Measurements from ENCODE around the gene HIRIP3.
"Not testable (repeated sequence)": the region's sequence is repeated elsewhere in the genome, so short reads cannot be mapped to it uniquely, and the experiment has no call there.

Gene HIRIP3

DNA sequence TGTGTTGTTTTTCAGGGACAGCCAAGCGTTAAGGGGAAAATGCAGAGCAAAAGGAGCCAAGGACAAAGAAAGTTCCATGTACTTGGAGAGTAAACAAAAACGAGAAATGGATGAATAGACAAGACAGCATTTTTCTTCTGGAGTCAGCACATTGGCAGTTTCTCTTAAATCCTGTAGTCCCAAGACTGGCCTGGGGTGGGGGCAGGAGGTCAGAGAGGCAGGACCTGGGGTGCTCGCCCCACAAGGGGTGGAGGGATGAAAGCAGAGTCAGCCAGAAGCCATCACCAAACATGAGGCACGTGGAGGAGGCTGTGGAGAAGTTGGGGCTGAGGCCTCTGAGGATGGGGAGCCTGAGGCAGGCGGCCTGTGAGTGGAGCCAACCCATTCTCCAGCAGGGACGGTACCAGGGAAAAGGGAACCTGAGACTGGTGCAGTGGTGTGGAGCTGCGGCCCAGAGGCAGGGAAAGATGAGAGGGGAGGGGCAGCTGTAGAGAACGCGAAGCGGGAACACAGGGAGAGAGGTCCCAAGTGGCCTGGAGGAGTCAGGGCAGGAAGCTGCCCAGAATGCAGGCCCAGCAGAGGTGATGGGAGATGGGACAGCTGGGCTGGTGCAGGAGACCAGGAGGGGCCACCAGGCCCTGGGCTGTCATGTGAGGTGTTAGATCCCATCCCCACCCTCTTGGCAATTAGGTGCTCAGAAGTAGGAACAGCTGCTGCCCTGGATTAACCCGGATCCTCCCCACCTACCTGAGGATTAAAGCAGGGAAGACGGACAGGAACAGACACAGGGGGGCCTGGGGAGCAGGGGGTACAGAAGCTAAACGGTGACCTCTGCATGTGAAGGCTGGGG, 32.4 kb upstream of the HIRIP3 start:
- Histone ChIP-seq H3K36me3 (ENCODE audit: insufficient read depth, low read depth, low read length) (peaks cover 6% of the 10 kb centered on the region; the same call in 1 of the 2 replicates), H3K27ac (ENCODE audit: low read length) (no peak overlapping the region), H3K9ac (ENCODE audit: low read depth, low read length) (no peak overlapping the region), H3K4me3 (ENCODE audit: low read length) (no peak overlapping the region), H3K27me3 (ENCODE audit: insufficient read depth, low read length) (peaks cover 25% of the 10 kb centered on the region), H3K9me3 (ENCODE audit: insufficient read depth, low read depth, low read length) (no peaks in the 10 kb centered on the region), H3K4me1 (ENCODE audit: insufficient read depth, low read length) (peaks cover 11% of the 10 kb centered on the region; the same call in 1 of the 2 replicates)

DNA sequence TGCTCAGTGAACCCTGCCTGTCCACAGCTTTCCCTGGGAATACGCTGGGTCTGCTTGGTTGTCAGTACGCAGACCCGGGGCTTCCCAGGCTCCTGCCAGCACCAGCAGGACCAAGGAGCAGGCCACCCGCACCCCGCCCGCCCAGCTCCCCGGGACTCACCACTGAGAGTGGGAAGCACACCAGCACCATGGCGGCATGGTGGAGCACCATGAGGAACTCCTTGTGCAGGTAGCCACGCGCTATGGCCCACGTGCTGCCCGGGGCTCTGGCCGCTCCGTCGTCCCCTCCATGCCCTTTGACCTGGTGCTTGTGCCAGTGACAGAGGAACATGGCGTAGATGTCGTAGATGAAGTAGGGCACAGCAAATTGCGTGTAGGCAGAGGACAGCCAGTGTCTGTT, 31.0 kb upstream of the HIRIP3 start:
- Histone ChIP-seq H3K27ac (ENCODE audit: low read length) (no peak overlapping the region), H3K4me1 (ENCODE audit: insufficient read depth, low read length) (peaks cover 5% of the 10 kb centered on the region; the same call in 1 of the 2 replicates), H3K36me3 (ENCODE audit: insufficient read depth, low read depth, low read length) (peaks cover 6% of the 10 kb centered on the region; the same call in 1 of the 2 replicates), H3K9me3 (ENCODE audit: insufficient read depth, low read depth, low read length) (no peaks in the 10 kb centered on the region), H3K9ac (ENCODE audit: low read depth, low read length) (no peak overlapping the region), H3K27me3 (ENCODE audit: insufficient read depth, low read length) (peaks cover 16% of the 10 kb centered on the region), H3K4me3 (ENCODE audit: low read length) (no peak overlapping the region)

DNA sequence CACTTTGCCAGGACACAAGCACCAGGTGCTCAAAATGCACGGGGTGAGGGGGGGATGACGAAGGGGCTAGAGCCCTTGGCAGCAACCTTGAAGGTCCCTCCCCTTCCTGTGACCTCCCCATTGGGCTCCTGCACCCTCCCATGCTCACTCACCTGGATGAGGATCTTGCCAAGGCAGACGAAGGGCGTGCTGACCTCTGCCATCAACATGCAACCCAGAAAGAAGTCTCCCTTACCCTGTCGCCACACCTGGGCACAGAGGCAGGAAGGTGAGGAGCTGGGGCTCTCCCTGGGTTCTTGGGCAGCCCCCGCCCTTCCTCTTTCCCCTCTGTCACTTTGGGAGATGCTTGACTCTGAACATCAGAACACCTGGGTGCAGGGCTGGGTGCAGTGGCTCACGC, 30.2 kb upstream of the HIRIP3 start:
- H3K4me3 ChIP-seq (ENCODE audit: low read length), result no peak overlapping the region
- peaks cover 13% of the 10 kb centered on the region for H3K27me3 ChIP-seq (ENCODE audit: insufficient read depth, low read length)
- H3K9me3 ChIP-seq (ENCODE audit: insufficient read depth, low read depth, low read length), result no peaks in the 10 kb centered on the region
- H3K27ac ChIP-seq (ENCODE audit: low read length), result no peak overlapping the region
- H3K9ac ChIP-seq (ENCODE audit: low read depth, low read length), result no peak overlapping the region
- peaks cover 6% of the 10 kb centered on the region; the same call in 1 of the 2 replicates for H3K36me3 ChIP-seq (ENCODE audit: insufficient read depth, low read depth, low read length)
- H3K4me1 ChIP-seq (ENCODE audit: insufficient read depth, low read length), result peaks cover 3% of the 10 kb centered on the region; the same call in 1 of the 2 replicates

DNA sequence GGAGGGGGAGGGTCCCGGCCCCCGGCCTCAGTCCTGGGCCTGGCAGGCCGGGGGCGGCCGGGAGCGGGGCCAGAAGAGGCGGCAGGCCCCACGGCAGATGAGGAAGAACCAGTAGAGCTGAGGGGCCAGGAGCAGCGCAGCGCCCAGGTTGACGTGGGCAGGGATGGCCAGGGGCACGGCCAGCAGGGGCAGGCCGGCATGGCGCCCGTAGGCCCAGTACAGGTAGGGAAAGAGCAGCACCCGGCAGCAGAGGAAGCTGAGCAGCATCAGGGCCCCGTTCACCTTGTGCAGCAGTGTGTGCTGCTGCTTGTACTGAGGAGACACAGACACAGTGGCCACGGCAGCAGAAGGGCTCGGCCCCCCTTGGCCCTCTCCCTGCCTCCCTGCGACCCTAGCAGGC, 29.7 kb upstream of the HIRIP3 start:
- H3K27ac ChIP-seq (ENCODE audit: low read length), result no peak overlapping the region
- H3K36me3 ChIP-seq (ENCODE audit: insufficient read depth, low read depth, low read length), result peaks cover 6% of the 10 kb centered on the region; the same call in 1 of the 2 replicates
- H3K9ac ChIP-seq (ENCODE audit: low read depth, low read length), result no peak overlapping the region
- H3K9me3 ChIP-seq (ENCODE audit: insufficient read depth, low read depth, low read length), result no peaks in the 10 kb centered on the region
- H3K27me3 ChIP-seq (ENCODE audit: insufficient read depth, low read length), result peaks cover 10% of the 10 kb centered on the region
- no peak overlapping the region for H3K4me3 ChIP-seq (ENCODE audit: low read length)
- H3K4me1 ChIP-seq (ENCODE audit: insufficient read depth, low read length), result peaks cover 3% of the 10 kb centered on the region; the same call in 1 of the 2 replicates

DNA sequence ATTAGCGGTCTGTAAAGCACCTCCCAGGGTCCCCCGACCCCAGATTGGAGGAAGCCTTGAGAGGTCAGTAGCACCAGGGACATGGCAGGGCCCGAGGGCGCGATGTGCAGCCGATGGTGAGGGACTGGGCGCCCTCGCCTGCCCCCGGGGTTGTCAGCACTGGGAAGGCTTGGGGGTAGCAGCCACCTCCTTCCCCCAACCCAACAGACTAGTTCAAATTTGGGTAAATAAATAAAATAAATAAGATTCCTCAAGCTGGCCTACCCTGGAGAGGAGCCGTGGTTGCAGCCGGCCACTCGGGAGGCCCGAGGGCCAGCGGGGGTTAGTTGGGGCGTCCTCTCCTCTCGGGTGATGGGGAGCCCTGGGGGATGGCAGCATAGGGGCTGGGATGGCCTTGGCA, 29.0 kb upstream of the HIRIP3 start:
- peaks cover 3% of the 10 kb centered on the region; the same call in 1 of the 2 replicates for H3K27me3 ChIP-seq (ENCODE audit: insufficient read depth, low read length)

DNA sequence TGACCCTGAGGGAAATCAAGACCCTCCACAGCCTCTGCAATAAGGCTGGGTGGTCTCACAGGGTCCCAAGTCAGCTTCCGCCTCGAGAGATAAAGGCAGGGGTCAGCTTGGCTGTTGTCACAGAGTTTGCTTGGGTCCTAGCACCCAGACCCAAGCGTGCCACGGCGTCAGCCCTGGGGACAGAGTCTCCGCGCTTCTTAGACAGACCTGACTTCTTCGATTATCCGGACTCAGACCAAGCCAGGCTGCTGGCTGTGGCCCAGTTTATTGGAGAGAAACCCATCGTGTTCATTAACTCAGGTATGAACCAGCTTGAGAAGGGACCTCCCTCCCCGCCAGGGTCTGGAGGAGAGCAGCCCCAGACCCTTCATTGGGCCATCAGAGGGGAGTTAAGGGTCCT, 28.2 kb upstream of the HIRIP3 start:
- no peak overlapping the region for H3K27ac ChIP-seq (ENCODE audit: low read length)
- no peaks in the 10 kb centered on the region for H3K27me3 ChIP-seq (ENCODE audit: insufficient read depth, low read length)
- peaks cover 6% of the 10 kb centered on the region; the same call in 1 of the 2 replicates for H3K36me3 ChIP-seq (ENCODE audit: insufficient read depth, low read depth, low read length)
- H3K9me3 ChIP-seq (ENCODE audit: insufficient read depth, low read depth, low read length), result no peaks in the 10 kb centered on the region
- no peak overlapping the region for H3K9ac ChIP-seq (ENCODE audit: low read depth, low read length)
- H3K4me3 ChIP-seq (ENCODE audit: low read length), result no peak overlapping the region
- no peaks in the 10 kb centered on the region for H3K4me1 ChIP-seq (ENCODE audit: insufficient read depth, low read length)

More for the DNA sequence above, 29.0 kb upstream of the HIRIP3 start:
- no peaks in the 10 kb centered on the region for H3K9me3 ChIP-seq (ENCODE audit: insufficient read depth, low read depth, low read length)
- H3K4me1 ChIP-seq (ENCODE audit: insufficient read depth, low read length), result no peaks in the 10 kb centered on the region
- no peak overlapping the region for H3K27ac ChIP-seq (ENCODE audit: low read length)
- no peak overlapping the region for H3K4me3 ChIP-seq (ENCODE audit: low read length)
- peaks cover 6% of the 10 kb centered on the region; the same call in 1 of the 2 replicates for H3K36me3 ChIP-seq (ENCODE audit: insufficient read depth, low read depth, low read length)
- H3K9ac ChIP-seq (ENCODE audit: low read depth, low read length), result no peak overlapping the region

DNA sequence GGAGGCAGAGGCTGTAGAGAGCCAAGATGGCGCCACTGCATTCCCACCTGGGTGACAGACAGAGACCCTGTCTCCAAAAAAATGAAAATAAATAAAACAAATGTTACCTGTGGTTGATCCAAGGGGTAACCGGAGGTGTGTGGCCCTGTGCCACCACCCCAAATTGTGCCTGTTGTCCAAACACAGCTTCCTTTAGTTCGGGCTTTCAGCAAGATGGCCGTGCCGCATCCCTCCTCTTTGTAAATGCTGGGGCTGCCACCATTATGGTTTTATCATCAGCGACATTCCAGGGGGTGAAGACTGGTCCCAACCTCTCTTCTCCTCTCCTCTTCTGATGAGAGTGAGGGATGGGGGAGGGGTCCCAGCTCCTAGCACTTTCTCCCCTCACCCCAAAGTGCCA, 27.5 kb upstream of the HIRIP3 start, which contains the start of gene C16orf92:
Gene C16orf92 (plus strand): TSS at position 312 of the 400 bp plus-strand sequence. CDS start 143 bp downstream, outside the sequence.
- Histone ChIP-seq H3K27me3 (ENCODE audit: insufficient read depth, low read length) (no peaks in the 10 kb centered on the region), H3K9me3 (ENCODE audit: insufficient read depth, low read depth, low read length) (no peaks in the 10 kb centered on the region), H3K27ac (ENCODE audit: low read length) (no peak within 1 kb of the TSS), H3K9ac (ENCODE audit: low read depth, low read length) (no peak within 1 kb of the TSS), H3K4me1 (ENCODE audit: insufficient read depth, low read length) (no peaks in the 10 kb centered on the region), H3K36me3 (ENCODE audit: insufficient read depth, low read depth, low read length) (peaks cover 6% of the 10 kb centered on the region; the same call in 1 of the 2 replicates), H3K4me3 (ENCODE audit: low read length) (no peak within 1 kb of the TSS)

DNA sequence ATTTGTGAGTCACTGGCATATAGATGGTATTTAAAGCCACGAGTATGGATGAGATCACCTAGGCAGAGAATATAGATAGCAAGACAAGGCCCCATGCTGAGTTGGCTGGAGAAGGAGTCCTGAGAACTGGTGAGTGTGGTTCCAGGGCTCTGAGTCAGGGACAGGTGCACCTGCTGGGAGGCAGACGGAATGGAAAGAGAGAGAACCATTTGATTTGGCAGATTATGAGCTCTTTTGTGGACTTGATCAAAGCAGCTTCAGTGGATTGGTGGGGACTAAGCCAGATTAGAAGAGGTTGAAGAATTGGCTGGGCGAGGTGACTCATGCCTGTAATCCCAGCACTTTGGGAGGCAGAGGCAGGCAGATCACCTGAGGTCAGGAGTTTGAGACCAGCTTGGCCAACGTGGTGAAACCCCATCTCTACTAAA, 23.3 kb upstream of the HIRIP3 start:
- H3K9me3 ChIP-seq (ENCODE audit: insufficient read depth, low read depth, low read length), result no peaks in the 10 kb centered on the region
- H3K36me3 ChIP-seq (ENCODE audit: insufficient read depth, low read depth, low read length), result no peaks in the 10 kb centered on the region
- no peak overlapping the region for H3K27ac ChIP-seq (ENCODE audit: low read length)
- H3K4me1 ChIP-seq (ENCODE audit: insufficient read depth, low read length), result no peaks in the 10 kb centered on the region
- H3K9ac ChIP-seq (ENCODE audit: low read depth, low read length), result no peak overlapping the region
- no peaks in the 10 kb centered on the region for H3K27me3 ChIP-seq (ENCODE audit: insufficient read depth, low read length)
- H3K4me3 ChIP-seq (ENCODE audit: low read length), result no peak overlapping the region

DNA sequence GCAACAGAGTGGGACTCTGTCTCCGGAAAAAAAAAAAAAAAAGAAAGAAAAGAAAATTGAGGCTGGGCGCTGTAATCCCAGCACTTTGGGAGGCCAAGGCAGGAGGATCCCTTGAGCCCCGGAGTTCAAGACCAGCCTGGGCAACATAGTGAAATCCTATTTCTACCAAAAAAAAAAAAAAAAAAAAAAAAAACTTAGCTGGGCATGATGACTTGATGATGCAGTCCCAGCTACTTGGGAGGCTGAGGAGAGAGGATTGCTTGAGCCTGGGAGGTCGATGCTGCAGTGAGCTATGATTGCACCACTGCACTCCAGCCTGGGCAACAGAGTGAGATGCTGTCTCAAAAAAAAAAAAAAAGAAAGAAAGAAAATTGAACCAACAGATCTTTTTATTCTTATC, 22.5 kb upstream of the HIRIP3 start:
- H3K4me1 ChIP-seq (ENCODE audit: insufficient read depth, low read length); H3K4me3 ChIP-seq (ENCODE audit: low read length); H3K9me3 ChIP-seq (ENCODE audit: insufficient read depth, low read depth, low read length); H3K36me3 ChIP-seq (ENCODE audit: insufficient read depth, low read depth, low read length); H3K27ac ChIP-seq (ENCODE audit: low read length); H3K27me3 ChIP-seq (ENCODE audit: insufficient read depth, low read length); H3K9ac ChIP-seq (ENCODE audit: low read depth, low read length): not testable (repeated sequence)

DNA sequence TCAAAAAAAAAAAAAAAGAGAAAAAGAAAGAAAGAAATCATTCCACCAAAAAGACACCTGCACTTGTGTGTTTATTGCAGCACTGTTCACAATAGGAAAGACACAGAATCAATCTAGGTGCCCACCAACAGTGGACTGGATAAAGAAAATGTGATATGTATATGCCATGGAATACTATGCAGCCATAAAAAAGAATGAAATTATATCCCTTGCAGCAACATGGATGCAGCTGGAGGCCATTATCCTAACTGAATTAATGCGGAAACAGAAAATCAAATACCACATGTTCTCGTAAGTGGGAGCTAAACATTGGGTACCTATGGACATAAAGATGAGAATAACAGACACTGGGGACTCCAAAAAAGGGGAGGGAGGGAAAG, 21.9 kb upstream of the HIRIP3 start:
- no peaks in the 10 kb centered on the region for H3K36me3 ChIP-seq (ENCODE audit: insufficient read depth, low read depth, low read length)
- H3K9me3 ChIP-seq (ENCODE audit: insufficient read depth, low read depth, low read length), result no peaks in the 10 kb centered on the region
- no peak overlapping the region for H3K27ac ChIP-seq (ENCODE audit: low read length)
- H3K9ac ChIP-seq (ENCODE audit: low read depth, low read length), result no peak overlapping the region
- no peaks in the 10 kb centered on the region for H3K4me1 ChIP-seq (ENCODE audit: insufficient read depth, low read length)
- no peak overlapping the region for H3K4me3 ChIP-seq (ENCODE audit: low read length)
- peaks cover 6% of the 10 kb centered on the region for H3K27me3 ChIP-seq (ENCODE audit: insufficient read depth, low read length)

DNA sequence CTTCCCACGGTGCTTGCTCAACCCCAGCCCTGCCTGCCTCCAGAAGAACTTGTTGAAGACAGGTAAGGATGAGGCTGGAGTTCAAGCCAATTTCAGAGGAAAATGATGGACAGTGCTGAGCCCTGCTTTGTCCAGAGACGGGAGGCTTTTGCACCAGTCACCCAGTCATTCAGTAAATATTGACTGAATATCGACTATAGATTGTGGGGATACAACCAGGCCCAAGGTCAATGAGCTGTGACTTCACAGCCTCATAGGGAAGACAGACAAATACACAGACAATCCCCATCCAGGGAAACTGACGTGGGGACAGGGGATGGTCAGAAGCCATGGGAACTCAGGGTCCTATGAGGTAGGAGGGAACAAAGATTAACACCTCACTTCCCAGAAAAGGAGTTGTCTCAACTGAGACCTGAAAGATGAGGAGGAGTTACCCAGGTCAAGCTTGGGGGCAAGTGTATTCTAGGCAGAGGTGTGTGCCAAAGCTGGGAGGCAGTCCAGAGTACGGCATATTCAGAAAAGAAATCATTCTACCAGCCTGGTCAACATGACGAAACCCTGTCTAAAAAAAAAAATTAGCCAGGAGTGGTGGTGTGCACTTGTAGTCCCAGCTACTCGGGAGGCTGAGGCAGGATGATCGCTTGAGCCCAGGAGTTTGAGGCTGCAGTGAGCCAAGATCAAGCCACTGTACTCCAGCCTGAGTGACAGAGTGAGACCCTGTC, 21.3 kb upstream of the HIRIP3 start:
- Histone ChIP-seq H3K4me1 (ENCODE audit: insufficient read depth, low read length) (no peaks in the 10 kb centered on the region; the same call in 1 of the 2 replicates), H3K27me3 (ENCODE audit: insufficient read depth, low read length) (peaks cover 12% of the 10 kb centered on the region), H3K4me3 (ENCODE audit: low read length) (no peak overlapping the region), H3K36me3 (ENCODE audit: insufficient read depth, low read depth, low read length) (no peaks in the 10 kb centered on the region), H3K9me3 (ENCODE audit: insufficient read depth, low read depth, low read length) (no peaks in the 10 kb centered on the region), H3K27ac (ENCODE audit: low read length) (no peak overlapping the region), H3K9ac (ENCODE audit: low read depth, low read length) (no peak overlapping the region)
